H1 (cell line): ENCODE data around the gene MRPS12. TPM values are rescaled to one million over a fixed set of nuclear protein-coding genes. Genes with fewer than 3 reads are reported as not detected.

ENCODE experiments used
- CTCF ChIA-PET: fragments of 300-600 bp; sonication (Branson Sonifier 250); formaldehyde crosslinking; loops from one replicate; lab custom pipeline; 2021; ENCODE audit not compliant: partially characterized antibody; lab: Charles Lee
- POLR2A ChIA-PET: fragments of 300-600 bp; sonication (Branson Sonifier 250); formaldehyde crosslinking; loops from one replicate; lab custom pipeline; 2021; ENCODE audit warnings: inconsistent platforms; ENCODE audit not compliant: partially characterized antibody; lab: Charles Lee
- DNase-seq, 2 experiments: peaks; one replicate each; pipeline versions ENCODE4 v3.0.0 to v3.0.0-alpha.2; 2010 to 2022; ENCODE audit warnings: low spot score in 2 of 2, low read depth in 1 of 2, mixed read lengths in 1 of 2
- FAIRE-seq: peaks from 2 replicates; lab custom pipeline; 2011; peaks lifted over from hg19 to GRCh38; lab: Jason Lieb, UNC
- H2AFZ ChIP-seq: 2 replicates; pipeline ENCODE4 v1.8.1; 2012; ENCODE audit warnings: low read length, inconsistent platforms
- H2AK5ac ChIP-seq: 2 replicates; pipeline ENCODE4 v1.6.1; 2013; ENCODE audit warnings: low read depth, low read length
- H2BK120ac ChIP-seq: replicated peaks from 2 replicates; pipeline ENCODE3; 2013; ENCODE audit warnings: low read depth, low read length, inconsistent platforms
- H2BK12ac ChIP-seq: 2 replicates; pipeline ENCODE4 v1.6.1; 2013; ENCODE audit warnings: low read depth, low read length
- H2BK15ac ChIP-seq: 2 replicates; pipeline ENCODE4 v1.6.1; 2013; ENCODE audit warnings: low read length
- H2BK20ac ChIP-seq: 2 replicates; pipeline ENCODE4 v1.6.1; 2013; ENCODE audit warnings: low read length
- H2BK5ac ChIP-seq: 2 replicates; pipeline ENCODE4 v1.6.1; 2013; ENCODE audit warnings: low read depth, low read length
- H3K14ac ChIP-seq: 2 replicates; pipeline ENCODE4 v1.6.1; 2013; ENCODE audit warnings: inconsistent platforms; ENCODE audit not compliant: insufficient read length
- H3K18ac ChIP-seq: 2 replicates; pipeline ENCODE4 v1.6.1; 2013; ENCODE audit warnings: low read length; ENCODE audit errors: extremely low read depth
- H3K23ac ChIP-seq: 2 replicates; pipeline ENCODE4 v1.6.1; 2013; ENCODE audit warnings: inconsistent platforms; ENCODE audit not compliant: insufficient read length
- H3K23me2 ChIP-seq: 2 replicates; pipeline ENCODE4 v1.6.1; 2013; ENCODE audit warnings: low read depth, low read length
- H3K27ac ChIP-seq: 2 replicates; pipeline ENCODE4 v1.6.1; 2011; ENCODE audit warnings: low read depth, low read length, inconsistent platforms
- H3K27me3 ChIP-seq, 4 experiments: replicated peaks in 1 of 4; 1 replicate in 1 of 4; 2 replicates in 3 of 4; pipeline versions ENCODE4 v1.6.1 to v1.8.1; 2011 to 2013; ENCODE audit warnings: low read length in 3 of 4, mild to moderate bottlenecking in 3 of 4, inconsistent platforms in 2 of 4, mixed read lengths in 2 of 4, moderate library complexity in 1 of 4; ENCODE audit not compliant: control insufficient read depth in 3 of 4, insufficient read depth in 3 of 4; ENCODE audit errors: extremely low read depth in 1 of 4
- H3K36me3 ChIP-seq, 4 experiments: 2 replicates each; pipeline versions ENCODE4 v1.6.1 to v1.8.1; 2011 to 2013; ENCODE audit warnings: mild to moderate bottlenecking in 4 of 4, low read length in 3 of 4, moderate library complexity in 2 of 4, control low read depth in 1 of 4, inconsistent platforms in 1 of 4; ENCODE audit not compliant: insufficient read depth in 4 of 4, control insufficient read depth in 2 of 4
- H3K4ac ChIP-seq: replicated peaks from 2 replicates; pipeline ENCODE3; 2013; ENCODE audit warnings: low read length, low read depth, mixed read lengths, inconsistent platforms; ENCODE audit not compliant: insufficient read length
- H3K4me1 ChIP-seq, 4 experiments: replicated peaks in 1 of 4; 1 replicate in 1 of 4; 2 replicates in 3 of 4; pipeline versions ENCODE4 v1.6.1 to v1.8.1; 2011 to 2013; ENCODE audit warnings: low read length in 3 of 4, inconsistent platforms in 2 of 4, mixed read lengths in 1 of 4; ENCODE audit not compliant: insufficient read depth in 4 of 4, control insufficient read depth in 3 of 4
- H3K4me2 ChIP-seq, 2 experiments: 2 replicates each; pipeline versions ENCODE4 v1.6.1 to v1.8.1; 2011 to 2013; ENCODE audit warnings: low read depth in 2 of 2, low read length in 2 of 2, control low read depth in 1 of 2, inconsistent platforms in 1 of 2, mild to moderate bottlenecking in 1 of 2; ENCODE audit not compliant: insufficient read depth in 1 of 2
- H3K4me3 ChIP-seq, 4 experiments: fragments of 200-600, 300-600 bp in 1 of 4; sonication (generic), shearing (Covaris generic), sonication (Bioruptor Twin) in 1 of 4; 2 replicates each; pipeline versions ENCODE4 v1.5.1 to v1.8.1; 2011 to 2016; ENCODE audit warnings: low read length in 4 of 4, low read depth in 3 of 4, control low read depth in 2 of 4, inconsistent platforms in 2 of 4, mild to moderate bottlenecking in 2 of 4, mixed read lengths in 1 of 4, moderate library complexity in 1 of 4; ENCODE audit not compliant: insufficient read depth in 2 of 4; ENCODE audit errors: extremely low read depth in 1 of 4
- H3K56ac ChIP-seq: replicated peaks from 2 replicates; pipeline ENCODE3; 2013; ENCODE audit warnings: low read depth, mild to moderate bottlenecking, mixed read lengths, low read length, inconsistent platforms; ENCODE audit not compliant: insufficient read length
- H3K79me1 ChIP-seq: 2 replicates; pipeline ENCODE4 v1.6.1; 2013; ENCODE audit warnings: low read depth, low read length, control low read depth
- H3K79me2 ChIP-seq, 2 experiments: 2 replicates each; pipeline versions ENCODE4 v1.6.1 to v1.8.1; 2012 to 2013; ENCODE audit warnings: low read length in 2 of 2, mild to moderate bottlenecking in 2 of 2, inconsistent platforms in 1 of 2; ENCODE audit not compliant: insufficient read depth in 2 of 2, control insufficient read depth in 1 of 2
- H3K9ac ChIP-seq, 4 experiments: replicated peaks in 1 of 4; 1 replicate in 1 of 4; 2 replicates in 3 of 4; pipeline versions ENCODE4 v1.6.1 to v1.8.1; 2011 to 2013; ENCODE audit warnings: low read depth in 3 of 4, low read length in 3 of 4, control low read depth in 2 of 4, mild to moderate bottlenecking in 2 of 4, moderate library complexity in 2 of 4, inconsistent platforms in 1 of 4; ENCODE audit errors: extremely low read depth in 1 of 4
- H3K9me3 ChIP-seq, 2 experiments: 2 replicates each; pipeline versions ENCODE4 v1.6.1 to v1.8.1; 2012 to 2013; ENCODE audit warnings: mild to moderate bottlenecking in 2 of 2, moderate library complexity in 2 of 2, control low read depth in 1 of 2, inconsistent platforms in 1 of 2, low read depth in 1 of 2, low read length in 1 of 2, mixed read lengths in 1 of 2; ENCODE audit not compliant: insufficient read depth in 2 of 2
- H4K20me1 ChIP-seq, 2 experiments: replicated peaks in 1 of 2; 2 replicates each; pipeline versions ENCODE3 to v1.8.1; 2011 to 2013; ENCODE audit warnings: inconsistent platforms in 2 of 2, low read length in 2 of 2, mild to moderate bottlenecking in 1 of 2; ENCODE audit not compliant: insufficient read depth in 2 of 2, control insufficient read depth in 1 of 2
- H4K5ac ChIP-seq: 2 replicates; pipeline ENCODE4 v1.6.1; 2013; ENCODE audit warnings: low read length, low read depth, mixed read lengths, inconsistent platforms; ENCODE audit not compliant: insufficient read length
- H4K8ac ChIP-seq: 2 replicates; pipeline ENCODE4 v1.8.0; 2013; ENCODE audit warnings: mild to moderate bottlenecking, moderate library complexity, low read length, inconsistent platforms; ENCODE audit not compliant: insufficient read depth; ENCODE audit errors: extremely low read depth
- H4K91ac ChIP-seq: replicated peaks from 2 replicates; pipeline ENCODE3; 2013; ENCODE audit warnings: low read length, mixed read lengths, inconsistent platforms; ENCODE audit not compliant: insufficient read length
- ATF2 ChIP-seq: IDR thresholded peaks from 2 replicates; pipeline ENCODE4 v1.6.1; 2012; ENCODE audit warnings: low read length, inconsistent platforms
- CEBPB ChIP-seq: IDR thresholded peaks from 2 replicates; pipeline ENCODE4 v1.6.1; 2012; ENCODE audit warnings: low read depth, low read length
- GTF2F1 ChIP-seq: IDR thresholded peaks from 2 replicates; pipeline ENCODE4 v1.6.1; 2012; ENCODE audit warnings: low read depth, low read length, improper control_type of control experiment, borderline replicate concordance
- JUN ChIP-seq: IDR thresholded peaks from 2 replicates; pipeline ENCODE4 v1.6.1; 2011; ENCODE audit warnings: low read depth, mild to moderate bottlenecking, improper control_type of control experiment, low read length
- KDM1A ChIP-seq: fragments of 200-600, 300-600 bp; sonication (generic); IDR thresholded peaks from 2 replicates; pipeline ENCODE4 v1.7.1; 2016; ENCODE audit warnings: mild to moderate bottlenecking, low read length, borderline replicate concordance
- MAX ChIP-seq: IDR thresholded peaks from 2 replicates; pipeline ENCODE4 v1.6.1; 2012; ENCODE audit warnings: inconsistent platforms
- POLR2A ChIP-seq, 2 experiments: IDR thresholded peaks; 1 replicate in 1 of 2; 2 replicates in 1 of 2; pipeline ENCODE4 v1.6.1; 2011; ENCODE audit warnings: low read depth in 2 of 2, low read length in 2 of 2, mild to moderate bottlenecking in 2 of 2; ENCODE audit errors: control extremely low read depth in 1 of 2
- RAD21 ChIP-seq, 2 experiments: IDR thresholded peaks in 1 of 2; conservative IDR thresholded peaks in 1 of 2; 2 replicates each; pipeline ENCODE4 v1.6.1; 2011; ENCODE audit warnings: low read depth in 2 of 2, low read length in 2 of 2, improper control_type of control experiment in 1 of 2, inconsistent platforms in 1 of 2, mild to moderate bottlenecking in 1 of 2, moderate library complexity in 1 of 2
- SP4 ChIP-seq: IDR thresholded peaks from 2 replicates; pipeline ENCODE4 v1.6.1; 2012; ENCODE audit warnings: low read length, inconsistent platforms
- SUZ12 ChIP-seq: fragments of 200-600 bp; sonication (generic); IDR thresholded peaks from 2 replicates; pipeline ENCODE4 v1.6.1; 2012; ENCODE audit warnings: mild to moderate bottlenecking, inconsistent platforms, low read length, moderate library complexity, mixed read lengths
- USF2 ChIP-seq: IDR thresholded peaks from 2 replicates; pipeline ENCODE4 v1.6.1; 2011; ENCODE audit warnings: low read length, improper control_type of control experiment
- WGBS, 2 experiments: shearing (Covaris generic) in 1 of 2; methylation state at CpG; one replicate each; pipeline versions ENCODE4 v1.1.6 to v1.1.7; 2013 to 2015; ENCODE audit warnings: low lambda C conversion rate in 2 of 2, mixed read lengths in 2 of 2, inconsistent platforms in 1 of 2, low coverage in 1 of 2, missing lambda C conversion rate in 1 of 2; ENCODE audit not compliant: insufficient replicate concordance in 2 of 2, insufficient coverage in 1 of 2, insufficient read length in 1 of 2; ENCODE audit errors: extremely low coverage in 1 of 2, missing lambda C conversion rate in 1 of 2; 5-methylcytosine and 5-hydroxymethylcytosine counted together
- polyA plus RNA-seq, 7 experiments: library from polyadenylated mRNA; depleted of rRNA in 3 of 7; stranded (reverse) in 5 of 7; unstranded in 2 of 7; fragments of >200 nt in 5 of 7; fragments of 200-250 nt in 2 of 7; gene quantifications; 1 replicate in 5 of 7; 2 replicates in 1 of 7; 4 replicates in 1 of 7; pipeline versions ENCODE4 v1.2.1 to v1.2.3, GENCODE V29; 2011 to 2013; ENCODE audit warnings: missing spikeins in 2 of 7, mixed read lengths in 2 of 7
- total RNA-seq: library from RNA; stranded (reverse); fragmentation: NEBNext Ultra II Directional; extraction: Animal tissue kit (Norgen Biotek cat#: 25700); gene quantifications from 2 replicates; pipeline ENCODE4 v1.2.1, GENCODE V29; 2021

MRPS12 gene
- total and polyA plus RNA-seq, 2 of the 8 experiments (the other 6 are each of a cell fraction or from before 2014, with no cell fraction given), result 79.0 to 175 TPM

GRCh38 chr19:38979812-38980211, 49.1 kb downstream of the MRPS12 start:
- Histone ChIP-seq H3K14ac (no peak overlapping the region), H4K20me1 (no peaks in the 10 kb centered on the region), H2BK20ac (no peak overlapping the region), H4K5ac (no peak overlapping the region), H3K27ac (no peak overlapping the region), H4K8ac (no peak overlapping the region), H3K36me3 (no peaks in the 10 kb centered on the region), H3K9ac (no peak overlapping the region), H2BK120ac (no peak overlapping the region), H2BK5ac (no peak overlapping the region), H3K4ac (no peak overlapping the region), H3K23me2 (peaks cover 6% of the 10 kb centered on the region; the same call in 1 of the 2 replicates), H3K9me3 (no peaks in the 10 kb centered on the region), H2BK15ac (no peak overlapping the region), H2AK5ac (no peak overlapping the region), H3K23ac (no peak overlapping the region), H3K27me3 (0 out of 7 replicates have a peak, but pooled peaks cover 0 to 3% (median 0%) of the 10 kb centered on the region in 4 experiments), H3K4me3 (no peak overlapping the region), H4K91ac (no peak overlapping the region), H3K56ac (no peak overlapping the region), H3K18ac (no peak overlapping the region), H3K79me2 (no peaks in the 10 kb centered on the region), H3K4me2 (no peak overlapping the region), H2BK12ac (no peak overlapping the region), H3K4me1 (peaks cover 0 to 7% (median 3%) of the 10 kb centered on the region in 4 experiments; a peak in 3 of 7 replicates), H3K79me1 (no peaks in the 10 kb centered on the region), H2AFZ (no peak overlapping the region)
- ChIA-PET POLR2A (interaction anchor here (0.6 kb wide), 1 partner anchor 118 kb away, joined by 3 read pairs; no protein-coding TSS in a partner anchor), CTCF (interaction anchor here (0.8 to 1.2 kb wide), 2 partner anchors 14 to 27 kb away, joined by 3 read pairs; no protein-coding TSS in a partner anchor)
- FAIRE-seq, result no peak
- 78% methylated on average over 5 of the region's 5 CpGs; no CpG with 5 or more reads in 1 of the 2 experiments for WGBS, 2 experiments
- DNase-seq, result no peak
- TF ChIP-seq ATF2 (no peak), MAX (no peak), USF2 (no peak), GTF2F1 (no peak), CEBPB (no peak), SUZ12 (no peak), SP4 (no peak), POLR2A (IDR thresholded peaks at IDR 0.05; ENCODE audit: control extremely low read depth in 1 of 2, low read depth in 2 of 2, low read length in 2 of 2) (no peak), KDM1A (no peak), JUN (no peak), RAD21 (IDR thresholded peaks at IDR 0.05 in 1 of 2, conservative IDR thresholded peaks at IDR 0.05 in 1 of 2; ENCODE audit: low read depth in 2 of 2, low read length in 2 of 2) (no peak)
